ENCODE measurements around the gene OR10J5. TPM values are rescaled to one million over a fixed set of nuclear protein-coding genes. Genes with fewer than 3 reads are reported as not detected.

OR10J5 gene
- total RNA-seq, 1 donor from 2014 or later, result not detected

DNA sequence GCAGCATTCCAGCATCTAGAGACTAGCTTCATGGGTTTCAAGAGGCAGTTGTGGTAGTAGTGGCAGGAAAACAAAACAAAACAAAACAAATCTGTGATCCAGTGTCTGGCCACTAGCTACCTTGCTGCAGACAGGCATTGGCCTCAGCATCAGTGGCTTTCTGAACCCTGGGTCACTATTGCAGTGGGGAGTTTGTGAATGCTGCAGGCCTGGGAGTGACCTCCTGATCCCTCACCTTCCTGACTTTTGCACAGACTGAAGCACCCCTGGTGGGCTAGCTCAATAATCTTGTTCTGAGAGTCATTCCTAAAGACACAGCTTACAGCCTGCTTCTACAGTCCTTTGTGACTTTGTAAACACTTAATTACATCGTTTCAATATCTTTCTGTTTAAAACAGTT lies 26.9 kb upstream of the OR10J5 start:
- intact Hi-C loops (cut with DNase I), result no loop called here
- DNase-seq (no peak), ATAC-seq (no peak)
- H3K27ac ChIP-seq, result no peak overlapping the region
- no peak overlapping the region for H3K4me3 ChIP-seq
- TF ChIP-seq, protein P1, sequence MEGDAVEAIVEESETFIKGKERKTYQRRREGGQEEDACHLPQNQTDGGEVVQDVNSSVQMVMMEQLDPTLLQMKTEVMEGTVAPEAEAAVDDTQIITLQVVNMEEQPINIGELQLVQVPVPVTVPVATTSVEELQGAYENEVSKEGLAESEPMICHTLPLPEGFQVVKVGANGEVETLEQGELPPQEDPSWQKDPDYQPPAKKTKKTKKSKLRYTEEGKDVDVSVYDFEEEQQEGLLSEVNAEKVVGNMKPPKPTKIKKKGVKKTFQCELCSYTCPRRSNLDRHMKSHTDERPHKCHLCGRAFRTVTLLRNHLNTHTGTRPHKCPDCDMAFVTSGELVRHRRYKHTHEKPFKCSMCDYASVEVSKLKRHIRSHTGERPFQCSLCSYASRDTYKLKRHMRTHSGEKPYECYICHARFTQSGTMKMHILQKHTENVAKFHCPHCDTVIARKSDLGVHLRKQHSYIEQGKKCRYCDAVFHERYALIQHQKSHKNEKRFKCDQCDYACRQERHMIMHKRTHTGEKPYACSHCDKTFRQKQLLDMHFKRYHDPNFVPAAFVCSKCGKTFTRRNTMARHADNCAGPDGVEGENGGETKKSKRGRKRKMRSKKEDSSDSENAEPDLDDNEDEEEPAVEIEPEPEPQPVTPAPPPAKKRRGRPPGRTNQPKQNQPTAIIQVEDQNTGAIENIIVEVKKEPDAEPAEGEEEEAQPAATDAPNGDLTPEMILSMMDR (IDR thresholded peaks at IDR 0.05), result no peak
- H3K4me1 ChIP-seq, result no peaks in the 10 kb centered on the region
- peaks cover 4% of the 10 kb centered on the region for H3K9me3 ChIP-seq
- H3K27me3 ChIP-seq (ENCODE audit: low read depth), result no peaks in the 10 kb centered on the region
- H3K36me3 ChIP-seq, result no peaks in the 10 kb centered on the region

DNA sequence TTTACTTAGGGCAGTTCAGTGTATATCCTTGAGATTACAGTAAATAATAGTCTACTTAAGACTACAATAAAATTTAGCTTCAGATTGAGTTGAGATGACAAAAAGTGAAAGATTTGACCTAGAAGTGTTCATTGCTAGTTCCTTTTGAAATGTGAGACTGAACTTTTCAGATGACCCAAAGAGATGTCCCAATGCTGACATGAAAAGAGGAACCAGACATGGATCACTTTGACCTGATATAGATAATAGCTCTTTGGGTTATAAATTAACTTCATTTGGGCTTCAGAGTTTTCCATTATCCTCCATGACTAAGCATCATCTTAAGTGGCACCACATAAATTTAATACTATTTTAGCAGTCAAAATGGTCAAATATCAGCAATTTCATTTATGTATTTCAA lies 25.7 kb upstream of the OR10J5 start:
- H3K9me3 ChIP-seq, result peaks cover 4% of the 10 kb centered on the region
- intact Hi-C loops (cut with DNase I), result no loop called here
- no peaks in the 10 kb centered on the region for H3K36me3 ChIP-seq
- no peaks in the 10 kb centered on the region for H3K4me1 ChIP-seq
- TF ChIP-seq, protein P1 (IDR thresholded peaks at IDR 0.05), result no peak
- ATAC-seq (no peak), DNase-seq (no peak)
- no peak overlapping the region for H3K27ac ChIP-seq
- H3K27me3 ChIP-seq (ENCODE audit: low read depth), result no peaks in the 10 kb centered on the region
- no peak overlapping the region for H3K4me3 ChIP-seq

DNA sequence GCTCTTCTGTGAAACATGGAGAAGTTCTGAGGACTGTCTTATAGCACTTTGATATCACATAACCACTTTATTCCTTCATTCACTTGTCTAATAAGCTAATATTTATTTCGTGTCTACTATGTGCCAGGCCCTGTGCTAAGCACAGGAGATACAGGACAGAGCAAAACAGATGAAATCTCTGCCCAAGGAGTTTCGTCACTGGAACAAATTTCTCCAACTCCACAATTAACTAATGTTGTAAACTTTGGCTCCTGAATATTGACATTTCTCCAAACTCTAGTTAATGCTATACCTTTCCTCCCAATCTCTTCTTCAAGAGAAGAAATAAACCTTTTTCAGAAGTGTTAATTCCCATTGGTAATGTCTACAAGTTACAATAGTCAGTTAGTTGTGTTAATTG lies 24.8 kb upstream of the OR10J5 start:
- TF ChIP-seq, protein P1 (IDR thresholded peaks at IDR 0.05), result no peak
- H3K27ac ChIP-seq, result no peak overlapping the region
- no peaks in the 10 kb centered on the region for H3K4me1 ChIP-seq
- no peaks in the 10 kb centered on the region for H3K27me3 ChIP-seq (ENCODE audit: low read depth)
- no peaks in the 10 kb centered on the region for H3K36me3 ChIP-seq
- intact Hi-C loops (cut with DNase I), result no loop called here
- ATAC-seq, result no peak
- no peak for DNase-seq
- no peak overlapping the region for H3K4me3 ChIP-seq
- peaks cover 4% of the 10 kb centered on the region for H3K9me3 ChIP-seq

DNA sequence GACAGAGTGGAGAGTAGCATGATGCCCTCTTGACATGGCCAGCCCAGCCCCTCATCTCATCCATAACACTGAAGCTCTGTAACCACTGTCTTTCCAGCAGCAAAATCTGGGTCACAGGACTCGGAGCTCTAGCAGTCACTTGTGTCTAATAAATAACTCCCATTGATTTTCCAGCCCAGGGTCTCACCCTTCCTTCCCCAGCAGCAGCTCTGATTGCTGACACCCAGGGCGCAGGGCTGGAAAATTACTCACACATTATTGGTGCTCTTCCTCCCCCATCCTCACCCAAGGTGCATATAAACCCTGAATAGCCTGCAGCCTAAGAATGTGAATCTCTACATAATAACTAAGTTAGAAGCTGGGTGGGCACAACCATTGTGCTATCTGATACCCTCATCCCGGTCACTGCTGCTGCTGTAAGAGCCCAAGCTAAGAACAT lies 21.1 kb upstream of the OR10J5 start:
- Histone ChIP-seq H3K27ac (no peak overlapping the region), H3K27me3 (ENCODE audit: low read depth) (no peaks in the 10 kb centered on the region), H3K36me3 (no peaks in the 10 kb centered on the region), H3K9me3 (no peaks in the 10 kb centered on the region), H3K4me1 (no peaks in the 10 kb centered on the region), H3K4me3 (no peak overlapping the region)
- intact Hi-C loops (cut with DNase I), result no loop called here
- TF ChIP-seq, protein P1 (IDR thresholded peaks at IDR 0.05), result no peak
- no peak for DNase-seq
- no peak for ATAC-seq

DNA sequence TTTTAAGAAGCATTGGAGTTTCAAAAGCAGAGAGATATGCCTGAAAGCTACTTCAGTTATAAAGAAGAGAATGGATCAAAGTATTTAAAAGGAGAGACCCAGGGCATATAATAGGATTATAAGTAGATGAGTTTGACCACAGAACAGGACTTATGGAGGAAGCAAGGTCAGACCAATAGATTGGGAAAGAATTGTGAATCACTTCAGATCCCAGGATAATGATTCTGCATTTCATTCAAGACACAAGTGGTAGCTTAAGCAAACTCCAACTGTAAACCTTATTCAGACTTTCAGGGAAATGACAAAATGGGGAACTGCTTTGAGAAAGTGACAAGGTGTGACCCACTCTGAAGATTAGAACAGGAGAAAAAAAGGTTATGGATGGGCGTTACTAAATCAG lies 18.9 kb upstream of the OR10J5 start:
- H3K4me3 ChIP-seq, result no peak overlapping the region
- TF ChIP-seq, protein P1 (IDR thresholded peaks at IDR 0.05), result no peak
- no peak overlapping the region for H3K27ac ChIP-seq
- no peaks in the 10 kb centered on the region for H3K27me3 ChIP-seq (ENCODE audit: low read depth)
- DNase-seq (no peak), ATAC-seq (no peak)
- no peaks in the 10 kb centered on the region for H3K9me3 ChIP-seq
- H3K36me3 ChIP-seq, result no peaks in the 10 kb centered on the region
- intact Hi-C loops (cut with DNase I), result no loop called here
- H3K4me1 ChIP-seq, result no peaks in the 10 kb centered on the region

DNA sequence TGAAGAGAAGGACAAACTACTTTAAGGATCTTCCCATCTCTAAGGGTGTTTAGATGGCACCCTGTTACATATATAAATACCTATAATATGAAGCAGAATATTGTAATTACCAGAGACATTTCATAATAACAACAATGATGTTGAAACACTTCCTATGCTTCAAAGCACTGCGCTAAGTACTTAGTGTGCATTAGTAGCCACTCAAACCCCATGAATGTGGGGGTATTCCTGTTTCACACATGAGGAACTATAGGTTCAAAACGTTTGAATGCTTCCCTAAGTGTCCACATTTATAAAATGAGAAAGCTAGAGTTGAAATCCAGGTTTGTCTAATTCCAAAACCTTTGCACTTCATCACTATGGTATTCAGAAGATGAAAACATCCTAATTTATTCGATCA lies 18.5 kb upstream of the OR10J5 start:
- no peaks in the 10 kb centered on the region for H3K36me3 ChIP-seq
- ATAC-seq (no peak), DNase-seq (no peak)
- H3K4me3 ChIP-seq, result no peak overlapping the region
- TF ChIP-seq, protein P1 (IDR thresholded peaks at IDR 0.05), result no peak
- H3K4me1 ChIP-seq, result no peaks in the 10 kb centered on the region
- no peak overlapping the region for H3K27ac ChIP-seq
- intact Hi-C loops (cut with DNase I), result no loop called here
- H3K9me3 ChIP-seq, result no peaks in the 10 kb centered on the region
- no peaks in the 10 kb centered on the region for H3K27me3 ChIP-seq (ENCODE audit: low read depth)

Measured in lower lobe of right lung (tissue), 2 donors.